Duodenal mucosa (tissue), 2 donors: ENCODE measurements around the gene ACACB.

Experiments
- H3K27ac ChIP-seq: one replicate; pipeline ENCODE4 v1.7.0; 2013; ENCODE audit warnings: low read depth, low read length
- H3K27me3 ChIP-seq, 2 donors: one replicate each; pipeline ENCODE4 v1.7.0; 2013; ENCODE audit warnings: low read length in 2 of 2, control low read depth in 1 of 2; ENCODE audit not compliant: insufficient read depth in 2 of 2, control insufficient read depth in 1 of 2
- H3K36me3 ChIP-seq, 2 donors: one replicate each; pipeline ENCODE4 v1.7.0; 2013; ENCODE audit warnings: low read length in 2 of 2, control low read depth in 1 of 2; ENCODE audit not compliant: insufficient read depth in 2 of 2, control insufficient read depth in 1 of 2
- H3K4me1 ChIP-seq, 2 donors: one replicate each; pipeline ENCODE4 v1.7.0; 2013; ENCODE audit warnings: low read length in 2 of 2, control low read depth in 1 of 2; ENCODE audit not compliant: insufficient read depth in 2 of 2, control insufficient read depth in 1 of 2
- H3K4me3 ChIP-seq, 2 donors: one replicate each; pipeline ENCODE4 v1.7.0; 2013; ENCODE audit warnings: low read length in 2 of 2, low read depth in 1 of 2
- H3K9ac ChIP-seq, 2 donors: one replicate each; pipeline ENCODE4 v1.7.0; 2013; ENCODE audit warnings: low read length in 2 of 2, low read depth in 1 of 2
- H3K9me3 ChIP-seq, 2 donors: one replicate each; pipeline ENCODE4 v1.7.0; 2013; ENCODE audit warnings: low read length in 2 of 2, control low read depth in 1 of 2; ENCODE audit not compliant: control insufficient read depth in 1 of 2

The ACACB gene

DNA sequence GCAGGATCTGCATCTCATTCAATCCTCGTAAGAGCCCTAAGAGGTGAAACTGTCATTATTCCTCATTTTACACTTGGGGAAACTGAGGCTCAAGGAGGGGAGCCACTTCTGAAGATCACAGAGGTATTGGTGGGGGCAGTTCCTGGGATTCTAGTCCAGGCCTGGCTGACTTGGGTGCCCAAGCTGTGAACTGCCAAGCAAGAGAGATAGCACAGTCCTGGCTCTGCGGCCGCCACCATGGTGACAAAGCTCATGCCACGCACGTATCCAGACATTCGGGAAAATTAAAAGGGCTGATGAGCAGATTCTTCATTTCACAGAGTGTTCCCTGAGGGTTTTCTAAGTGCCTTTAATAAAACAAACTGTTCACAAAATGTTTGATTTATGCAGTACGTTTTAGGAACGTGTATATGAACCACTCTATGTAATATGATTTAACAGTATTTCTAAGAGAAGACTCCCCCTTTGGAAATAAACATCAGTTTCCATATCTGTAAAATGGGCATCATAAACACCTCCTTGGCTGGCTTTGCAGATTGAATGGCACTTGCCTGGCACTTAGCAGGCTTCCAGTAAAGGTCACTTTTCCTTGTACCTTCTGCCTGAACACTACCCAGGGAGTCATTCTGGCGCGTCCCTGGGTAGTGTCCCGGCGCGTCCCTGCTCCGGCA lies 84.6 kb downstream of the ACACB start:
- Histone ChIP-seq H3K36me3 (peaks cover 37 to 67% of the 10 kb centered on the region in 2 donors), H3K27me3 (no peaks in the 10 kb centered on the region), H3K4me1 (no peaks in the 10 kb centered on the region), H3K9me3 (peaks cover 2 to 5% of the 10 kb centered on the region in 2 donors), H3K27ac (no peak overlapping the region), H3K4me3 (no peak overlapping the region), H3K9ac (no peak overlapping the region)

GRCh38 chr12:109201496-109201885 lies 85.1 kb downstream of the ACACB start:
- Histone ChIP-seq H3K9me3 (no peaks in the 10 kb centered on the region), H3K4me3 (no peak overlapping the region), H3K27ac (no peak overlapping the region), H3K4me1 (no peaks in the 10 kb centered on the region), H3K36me3 (peaks cover 32 to 65% of the 10 kb centered on the region in 2 donors), H3K9ac (no peak overlapping the region), H3K27me3 (no peaks in the 10 kb centered on the region)

DNA sequence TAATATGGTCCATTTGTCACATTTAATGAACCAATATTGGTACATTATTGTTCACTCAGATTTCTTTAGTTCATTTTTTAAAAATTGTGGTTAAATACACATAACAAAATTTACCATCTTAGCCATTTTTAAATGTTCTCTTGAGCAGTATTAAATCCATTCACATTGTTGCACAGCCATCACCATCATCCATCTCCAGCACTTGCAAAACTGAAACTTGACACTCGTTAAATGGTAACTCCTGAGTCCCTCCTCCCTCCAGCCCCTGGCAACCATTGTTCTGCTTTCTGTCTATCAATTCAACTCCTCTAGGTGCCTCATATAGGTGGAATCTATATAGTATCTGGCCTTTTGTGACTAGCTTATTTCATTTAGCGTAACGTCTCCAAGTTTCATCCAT lies 86.4 kb downstream of the ACACB start:
- Histone ChIP-seq H3K4me3 (no peak overlapping the region), H3K4me1 (no peaks in the 10 kb centered on the region), H3K27ac (no peak overlapping the region), H3K36me3 (peaks cover 26 to 66% of the 10 kb centered on the region in 2 donors), H3K9ac (no peak overlapping the region), H3K27me3 (no peaks in the 10 kb centered on the region), H3K9me3 (no peaks in the 10 kb centered on the region)

- H3K4me3 ChIP-seq, result no peak overlapping the region
- H3K27me3 ChIP-seq, result no peaks in the 10 kb centered on the region
- H3K9ac ChIP-seq, result no peak overlapping the region
- H3K36me3 ChIP-seq, result peaks cover 29 to 73% of the 10 kb centered on the region in 2 donors
- no peaks in the 10 kb centered on the region for H3K9me3 ChIP-seq
- no peaks in the 10 kb centered on the region for H3K4me1 ChIP-seq
- H3K27ac ChIP-seq, result no peak overlapping the region
These were observed 87.1 kb downstream of the ACACB start for GRCh38 chr12:109203480-109203879.

DNA sequence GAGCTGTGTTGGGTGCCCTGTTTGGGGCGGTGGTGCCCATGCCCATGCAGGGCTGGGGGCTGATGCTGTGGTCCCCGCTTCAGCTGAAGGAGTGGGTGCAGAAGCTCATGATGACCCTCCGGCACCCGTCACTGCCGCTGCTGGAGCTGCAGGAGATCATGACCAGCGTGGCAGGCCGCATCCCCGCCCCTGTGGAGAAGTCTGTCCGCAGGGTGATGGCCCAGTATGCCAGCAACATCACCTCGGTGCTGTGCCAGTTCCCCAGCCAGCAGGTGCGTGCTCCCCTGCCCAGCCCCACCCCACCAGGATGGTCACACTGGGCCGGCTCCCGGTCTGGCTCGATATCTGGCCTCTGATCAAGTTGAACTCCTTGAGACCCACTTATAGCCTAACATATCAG lies 92.7 kb downstream of the ACACB start:
- Histone ChIP-seq H3K4me1 (no peaks in the 10 kb centered on the region), H3K9ac (no peak overlapping the region), H3K27me3 (no peaks in the 10 kb centered on the region), H3K9me3 (no peaks in the 10 kb centered on the region), H3K4me3 (no peak overlapping the region), H3K36me3 (peaks cover 18 to 66% of the 10 kb centered on the region in 2 donors), H3K27ac (no peak overlapping the region)

GRCh38 chr12:109212460-109213115 lies 96.2 kb downstream of the ACACB start:
- no peak overlapping the region for H3K27ac ChIP-seq
- no peaks in the 10 kb centered on the region for H3K27me3 ChIP-seq
- H3K9me3 ChIP-seq, result no peaks in the 10 kb centered on the region
- H3K36me3 ChIP-seq, result peaks cover 22 to 61% of the 10 kb centered on the region in 2 donors
- no peaks in the 10 kb centered on the region for H3K4me1 ChIP-seq
- H3K9ac ChIP-seq, result no peak overlapping the region
- no peak overlapping the region for H3K4me3 ChIP-seq

DNA sequence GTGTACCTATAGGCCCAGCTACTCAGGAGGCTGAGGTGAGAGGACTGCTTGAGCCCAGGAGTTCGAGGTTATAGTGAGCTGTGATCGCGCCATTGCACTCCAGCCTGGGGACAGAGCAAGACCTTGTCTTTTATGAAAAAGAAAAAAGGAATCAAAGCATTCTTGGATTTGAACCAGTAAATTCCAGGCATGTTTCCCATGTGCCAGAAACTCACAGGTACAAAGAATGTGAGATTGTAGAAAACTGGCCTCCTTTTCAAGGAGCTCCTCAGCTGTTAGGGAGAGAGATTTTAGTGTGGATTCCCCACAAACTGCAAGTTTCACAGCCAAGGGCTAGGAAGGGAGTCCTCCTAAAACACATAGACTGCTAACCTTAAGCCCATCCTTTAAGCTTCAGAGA lies 97.7 kb downstream of the ACACB start:
- H3K27me3 ChIP-seq, result no peaks in the 10 kb centered on the region
- no peak overlapping the region for H3K4me3 ChIP-seq
- no peaks in the 10 kb centered on the region for H3K4me1 ChIP-seq
- no peak overlapping the region for H3K9ac ChIP-seq
- no peaks in the 10 kb centered on the region for H3K9me3 ChIP-seq
- peaks cover 18 to 51% of the 10 kb centered on the region in 2 donors for H3K36me3 ChIP-seq
- no peak overlapping the region for H3K27ac ChIP-seq

GRCh38 chr12:109218996-109219395 lies 102.6 kb downstream of the ACACB start:
- no peak overlapping the region for H3K27ac ChIP-seq
- no peaks in the 10 kb centered on the region for H3K4me1 ChIP-seq
- no peaks in the 10 kb centered on the region for H3K27me3 ChIP-seq
- no peaks in the 10 kb centered on the region for H3K9me3 ChIP-seq
- H3K4me3 ChIP-seq, result no peak overlapping the region
- peaks cover 22 to 52% of the 10 kb centered on the region in 2 donors for H3K36me3 ChIP-seq
- no peak overlapping the region for H3K9ac ChIP-seq

GRCh38 chr12:109219938-109220337 lies 103.6 kb downstream of the ACACB start:
- Histone ChIP-seq H3K9ac (no peak overlapping the region), H3K27ac (no peak overlapping the region), H3K36me3 (peaks cover 24 to 51% of the 10 kb centered on the region in 2 donors), H3K4me1 (no peaks in the 10 kb centered on the region), H3K27me3 (no peaks in the 10 kb centered on the region), H3K9me3 (no peaks in the 10 kb centered on the region), H3K4me3 (no peak overlapping the region)

DNA sequence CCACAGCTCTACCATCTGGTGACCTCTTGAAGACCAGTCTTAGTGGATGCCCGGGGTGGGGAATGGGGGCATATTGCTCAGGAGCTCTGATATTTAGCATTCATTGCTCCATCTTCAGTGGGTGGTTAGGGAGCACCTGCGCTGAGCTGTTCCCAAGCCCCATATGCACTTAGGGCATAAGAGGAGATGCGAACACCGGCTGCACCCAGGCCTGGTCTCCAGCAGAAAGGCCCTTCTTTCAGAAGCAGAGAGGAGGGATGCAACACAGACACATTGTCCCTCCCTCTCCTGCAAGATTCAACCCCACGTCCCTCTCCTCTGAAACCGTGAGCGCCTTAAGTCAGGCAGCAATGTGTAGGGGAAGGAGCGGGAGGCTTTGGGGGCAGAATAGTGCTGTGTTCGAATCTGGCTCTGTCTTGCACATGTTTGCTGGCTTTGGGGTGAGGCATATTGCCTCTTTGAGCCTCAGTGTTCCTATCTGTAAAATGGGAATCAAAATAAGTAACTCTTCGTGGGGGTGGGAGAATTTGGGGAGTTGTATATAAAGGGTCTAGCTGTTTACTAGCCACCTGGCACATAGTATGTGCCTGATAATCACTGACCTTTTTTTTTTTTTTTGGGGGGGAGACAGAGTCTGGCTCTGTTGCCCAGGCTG lies 105.0 kb downstream of the ACACB start:
- H3K9ac ChIP-seq, result no peak overlapping the region
- no peaks in the 10 kb centered on the region for H3K27me3 ChIP-seq
- no peaks in the 10 kb centered on the region for H3K4me1 ChIP-seq
- peaks cover 24 to 57% of the 10 kb centered on the region in 2 donors for H3K36me3 ChIP-seq
- no peaks in the 10 kb centered on the region for H3K9me3 ChIP-seq
- H3K4me3 ChIP-seq, result no peak overlapping the region
- no peak overlapping the region for H3K27ac ChIP-seq
